Tibial nerve (tissue), 4 donors: ENCODE measurements around the gene PLK4.

Experiments used
- CTCF ChIP-seq, 5 experiments: fragments of 200-600 bp in 3 of 5; fragments of 450-650 bp in 2 of 5; sonication (generic) in 3 of 5; IDR thresholded peaks; one replicate each; pipeline ENCODE4 v1.5.1; 2016 to 2019; ENCODE audit warnings: antibody characterized with exemption in 5 of 5, mild to moderate bottlenecking in 3 of 5, moderate library complexity in 2 of 5
- EP300 ChIP-seq, 2 donors: sonication (generic); formaldehyde crosslinking; IDR thresholded peaks; one replicate each; pipeline ENCODE4 v1.6.1; 2017; ENCODE audit warnings: antibody characterized with exemption in 2 of 2, mild to moderate bottlenecking in 1 of 2
- POLR2A ChIP-seq, 2 donors: fragments of 450-650 bp; IDR thresholded peaks; one replicate each; pipeline ENCODE4 v1.6.1; 2017; ENCODE audit warnings: antibody characterized with exemption in 2 of 2, mild to moderate bottlenecking in 2 of 2, moderate library complexity in 2 of 2

GRCh38 chr4:127870688-127871087, 10.0 kb upstream of the PLK4 start:
- TF ChIP-seq CTCF (IDR thresholded peaks at IDR 0.05) (no peak), POLR2A (IDR thresholded peaks at IDR 0.05) (no peak), EP300 (IDR thresholded peaks at IDR 0.05) (no peak)
